GM19455 (cell line): ENCODE measurements around the gene APIP.

ENCODE experiments used
- ATAC-seq: cut with Tn5 transposase; IDR thresholded peaks from one replicate; pipeline ENCODE4 v1.9.1; 2021; ENCODE audit not compliant: unreplicated experiment

APIP gene

DNA sequence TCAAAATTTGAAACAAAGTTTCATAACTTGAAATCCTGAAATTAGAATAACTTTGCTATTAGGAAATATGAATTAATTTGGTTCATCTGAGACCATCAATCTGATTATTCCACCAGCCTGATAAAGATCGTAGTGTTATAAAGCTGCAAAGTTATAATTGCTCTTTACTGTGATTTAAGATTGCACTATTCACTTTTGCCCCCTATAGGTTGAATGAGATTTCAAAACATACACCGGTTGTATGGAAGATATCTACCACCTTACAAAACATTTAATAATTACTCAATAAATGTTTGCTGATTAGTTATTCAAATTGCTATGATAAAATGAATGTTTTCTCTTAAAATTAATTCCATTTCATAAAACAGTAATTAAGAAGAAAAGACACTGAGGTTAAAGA is 26.1 kb downstream of the APIP start:
- ATAC-seq = no peak

DNA sequence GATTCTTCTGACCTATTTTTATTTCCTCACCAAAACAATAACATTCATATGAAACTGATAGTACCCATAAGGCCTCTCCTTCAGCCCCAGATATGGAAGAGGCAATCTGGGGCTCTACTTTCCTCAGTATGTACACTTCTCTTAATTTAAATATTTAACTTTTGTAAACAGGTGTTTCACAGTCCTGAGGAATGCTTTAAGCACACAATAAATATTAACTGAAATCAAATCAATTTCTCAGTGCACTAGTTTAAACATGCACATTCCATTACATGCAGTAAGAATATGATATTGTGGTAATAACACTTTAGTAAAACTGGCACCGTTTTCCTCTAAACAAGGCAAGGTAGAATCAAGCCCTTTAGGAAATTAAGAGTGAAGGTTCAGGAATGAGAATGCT is 28.9 kb downstream of the APIP start:
- ATAC-seq = no peak

DNA sequence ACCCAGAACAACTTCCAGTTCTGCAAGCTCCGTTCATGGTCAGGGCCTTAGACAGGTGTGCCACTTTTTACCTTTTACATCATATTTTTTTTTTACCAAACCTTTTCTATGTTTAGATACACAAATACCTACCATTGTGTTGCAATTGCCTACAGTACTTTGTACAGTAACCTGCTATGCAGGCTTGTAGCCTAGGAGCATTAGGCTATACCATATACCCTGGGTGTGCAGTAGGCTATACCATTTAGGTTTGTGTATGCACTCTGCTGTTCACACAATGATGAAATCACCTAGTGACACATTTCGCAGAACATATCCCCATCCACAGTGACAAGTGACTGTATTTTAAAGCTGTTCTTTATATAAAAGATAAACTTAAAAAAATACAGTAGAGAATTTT is 29.6 kb downstream of the APIP start:
- ATAC-seq = no peak

DNA sequence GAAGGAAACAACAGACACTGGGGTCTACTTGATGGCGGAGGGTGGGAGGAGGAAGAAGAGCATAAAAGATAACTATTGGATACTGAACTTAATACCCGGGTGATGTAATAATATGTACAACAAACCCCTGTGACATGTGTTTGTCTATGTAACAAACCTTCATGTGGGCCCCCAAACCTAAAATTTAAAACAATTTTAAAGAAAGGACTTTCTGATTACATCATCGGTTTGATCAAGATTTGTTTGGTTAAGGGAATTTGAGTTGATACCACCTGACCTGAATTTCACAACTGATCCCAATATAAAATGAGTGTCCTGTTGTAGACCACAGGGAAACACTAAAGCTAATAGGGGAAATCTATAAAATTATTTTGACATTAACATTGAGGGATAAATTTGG is 34.3 kb downstream of the APIP start:
- no peak for ATAC-seq

DNA sequence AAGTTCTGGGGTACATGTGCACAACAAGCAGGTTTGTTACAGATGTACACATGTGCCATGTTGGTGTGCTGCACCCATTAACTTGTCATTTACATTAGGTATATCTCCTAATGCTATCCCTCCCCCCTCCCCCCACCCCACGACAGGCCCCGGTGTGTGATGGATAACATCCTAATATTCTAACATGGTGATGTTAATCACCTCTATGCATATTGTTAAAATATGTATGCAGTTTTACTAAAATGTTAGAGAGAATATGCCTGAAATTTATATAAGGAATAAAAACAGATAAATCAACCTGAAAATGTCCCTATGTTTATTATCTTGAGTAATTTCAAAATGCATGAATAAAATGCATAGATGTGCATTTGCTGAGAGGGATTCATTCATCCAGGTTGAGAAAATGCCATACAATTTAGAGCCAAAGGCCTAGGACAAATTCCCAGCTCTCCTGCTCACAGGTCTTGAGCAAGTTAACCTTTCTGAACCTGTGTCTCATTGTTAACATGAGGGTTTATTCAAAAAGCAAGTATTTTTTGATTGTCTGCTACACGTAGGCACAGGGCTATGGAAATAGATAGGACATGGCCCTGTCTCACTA is 38.7 kb downstream of the APIP start:
- no peak for ATAC-seq

DNA sequence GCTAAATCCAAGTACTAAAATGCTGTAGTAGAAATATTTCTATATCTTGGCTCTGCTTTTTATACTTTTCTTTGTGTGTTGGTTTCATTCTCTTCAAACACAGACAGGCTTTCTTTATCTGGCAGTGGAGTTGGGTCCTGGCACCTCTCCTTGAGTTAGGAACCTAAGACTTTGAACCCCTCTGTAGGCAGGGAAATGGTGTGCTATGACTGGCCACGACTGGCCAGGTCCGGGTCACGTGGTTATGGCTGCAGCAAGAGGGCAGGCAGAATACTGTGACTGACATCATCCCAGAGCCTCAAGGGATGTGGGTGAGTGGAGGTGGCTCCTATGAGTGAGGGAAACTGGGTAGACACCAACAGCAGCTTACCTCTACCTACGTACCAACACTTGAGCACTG is 42.0 kb downstream of the APIP start:
- ATAC-seq = no peak

DNA sequence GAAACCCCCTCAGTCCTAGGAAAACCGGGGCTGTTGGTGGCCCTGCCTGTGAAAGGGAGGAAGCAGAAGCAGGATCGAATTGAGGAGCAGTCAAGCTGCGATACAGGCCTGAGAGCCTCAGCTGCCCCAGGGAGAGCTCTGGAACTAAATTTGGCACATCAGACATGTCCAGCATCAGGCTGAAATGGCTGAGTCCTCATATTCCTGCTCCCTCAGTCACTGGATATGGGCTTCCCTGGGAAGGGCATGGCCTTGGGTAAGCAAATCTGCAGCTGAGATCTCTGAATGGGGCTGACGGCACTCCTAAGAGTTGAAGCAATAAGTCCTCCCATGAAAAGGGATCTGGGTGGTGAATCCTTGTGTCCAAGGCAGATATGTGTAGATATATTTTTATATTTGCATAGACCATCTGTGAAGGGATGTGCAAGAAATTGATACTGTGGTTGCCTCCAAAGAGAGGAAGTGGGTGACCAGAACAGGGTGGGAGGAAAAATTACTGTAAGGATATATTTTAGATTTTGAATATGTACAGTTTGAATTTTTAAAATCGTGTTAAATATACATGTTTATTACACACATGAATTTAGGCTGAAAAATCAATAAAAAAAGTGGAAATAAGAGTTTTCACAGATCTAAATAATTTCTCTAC is 45.5 kb downstream of the APIP start:
- ATAC-seq = no peak

DNA sequence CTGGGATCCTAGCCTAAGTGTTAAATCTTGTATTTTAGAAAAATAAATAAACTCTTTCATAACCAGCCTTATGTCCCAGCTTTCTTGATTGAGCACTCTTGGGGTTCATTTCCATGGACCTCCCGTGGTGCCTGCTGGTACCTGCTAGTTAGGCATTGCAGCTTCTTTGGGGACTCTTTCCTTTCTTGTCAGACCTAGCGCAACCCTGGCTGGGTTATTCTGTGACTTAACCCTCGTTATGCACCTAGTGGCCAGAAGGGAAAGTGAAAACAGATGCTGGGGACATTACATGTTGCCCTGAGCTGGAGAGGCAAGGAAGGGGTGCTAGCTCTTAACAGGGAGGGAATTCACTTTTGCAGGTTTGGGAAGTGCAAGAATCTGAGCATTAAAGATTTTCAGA is 46.8 kb downstream of the APIP start:
- no peak for ATAC-seq

DNA sequence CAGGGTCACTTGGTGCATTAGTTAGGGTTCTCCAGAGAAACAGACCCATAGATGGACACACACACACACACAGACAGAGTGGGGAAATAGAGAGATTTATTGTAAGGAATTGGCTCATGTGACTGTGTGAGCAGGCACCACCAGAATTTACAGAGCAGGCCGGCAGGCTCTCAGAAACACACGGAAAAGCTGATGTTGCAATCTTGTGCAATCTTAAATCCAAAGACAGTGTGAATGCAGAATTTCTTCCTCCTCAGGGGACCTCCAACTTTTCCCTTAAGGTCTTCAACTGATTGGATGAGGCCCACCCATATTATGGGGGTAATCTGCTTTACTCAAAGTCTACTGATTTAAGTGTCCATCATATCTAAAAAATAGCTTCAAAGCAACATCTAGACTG is 49.8 kb downstream of the APIP start:
- ATAC-seq = no peak

DNA sequence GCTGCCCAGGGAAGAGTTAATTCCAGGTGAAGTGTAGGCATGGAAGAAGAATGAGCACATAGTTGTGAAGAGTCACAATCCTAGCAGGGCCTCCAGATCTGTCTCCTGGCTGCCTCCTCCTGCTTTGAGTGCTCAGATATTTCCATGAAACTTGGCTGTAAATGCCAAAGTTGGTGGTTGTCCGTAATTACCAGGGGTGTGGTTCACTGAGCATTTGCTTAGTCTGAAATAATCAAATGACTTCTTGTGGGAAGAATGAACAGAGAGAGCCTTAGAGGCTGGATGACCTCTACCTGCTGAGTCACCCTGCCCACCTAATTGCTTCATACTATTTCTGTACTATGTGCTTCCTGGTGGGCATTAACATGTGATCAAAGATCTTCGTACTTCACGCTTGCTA is 50.9 kb downstream of the APIP start:
- no peak for ATAC-seq

DNA sequence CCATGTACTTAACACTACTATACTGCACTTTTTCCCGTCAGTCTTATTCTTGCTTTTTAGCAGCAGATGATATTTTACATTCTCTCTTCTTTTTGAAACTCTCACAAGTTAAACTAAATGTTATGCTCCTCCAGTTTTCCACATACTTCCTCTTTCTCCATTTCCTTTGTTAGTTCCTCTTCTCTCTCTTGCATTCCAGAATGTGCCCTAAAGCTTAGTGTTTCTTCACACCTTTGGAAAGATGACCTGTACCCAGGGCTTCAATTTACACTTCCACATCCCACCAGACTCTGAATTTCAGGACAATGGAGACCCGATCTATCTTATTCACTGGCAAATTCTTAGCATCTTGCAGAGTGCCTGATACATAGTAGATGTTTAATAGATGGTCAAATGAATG is 51.8 kb downstream of the APIP start:
- ATAC-seq = no peak

DNA sequence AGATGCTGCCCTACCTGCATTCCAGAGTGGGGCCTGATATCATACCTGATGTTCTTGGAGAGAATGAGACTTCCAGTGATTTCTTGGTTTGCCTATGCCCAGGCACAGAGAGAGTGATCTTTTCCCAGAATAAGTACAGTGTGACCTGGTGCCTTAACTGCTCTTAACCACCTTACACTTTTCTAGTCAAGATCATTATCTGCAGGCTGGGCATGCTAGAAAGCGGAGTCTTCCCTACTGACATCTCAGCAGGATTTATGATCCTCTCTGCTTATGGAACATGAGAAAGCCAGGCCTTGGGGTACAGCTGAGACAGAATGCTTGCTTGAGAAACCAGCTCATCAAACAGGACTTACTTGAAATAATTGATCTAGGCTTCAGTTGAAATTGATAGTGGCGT is 53.1 kb downstream of the APIP start:
- no peak for ATAC-seq

DNA sequence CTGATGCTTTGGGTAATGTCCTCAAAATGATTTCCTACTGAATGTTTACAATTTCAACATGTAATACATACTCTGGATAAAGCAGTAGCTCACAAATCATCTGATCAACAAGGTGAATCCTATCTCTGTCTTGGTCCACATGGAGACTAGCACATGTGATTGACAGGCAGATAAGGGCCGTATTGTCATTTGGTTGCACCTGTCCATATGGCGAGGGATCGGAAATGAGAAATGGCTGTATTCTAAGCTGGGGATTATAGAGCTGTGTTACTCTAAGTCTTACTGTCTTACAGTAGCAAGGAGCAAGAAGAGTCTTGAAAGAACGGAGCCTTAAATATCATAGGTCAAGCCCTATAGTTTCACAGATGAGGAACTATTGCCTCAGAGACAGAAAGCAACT is 55.7 kb downstream of the APIP start:
- ATAC-seq = no peak

DNA sequence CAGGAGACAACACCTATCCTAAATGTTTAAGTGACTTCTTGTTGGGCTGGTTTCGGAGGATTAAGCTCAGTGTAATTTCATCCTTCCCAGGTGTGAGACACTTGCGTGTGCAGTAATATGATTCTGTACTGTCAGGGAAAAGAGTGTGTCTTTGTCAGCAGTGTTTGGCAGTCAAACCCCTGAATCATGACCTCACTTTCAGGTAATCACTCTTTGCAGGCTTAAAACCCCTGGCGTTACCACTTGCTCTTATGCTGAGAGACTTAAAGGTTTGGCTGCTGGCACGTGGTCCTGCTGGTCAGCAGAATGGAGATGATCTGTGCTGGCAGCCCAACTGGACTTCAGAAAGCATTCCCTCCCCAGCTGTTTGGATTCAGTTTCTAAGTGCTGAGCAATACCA is 56.1 kb downstream of the APIP start:
- ATAC-seq = no peak

DNA sequence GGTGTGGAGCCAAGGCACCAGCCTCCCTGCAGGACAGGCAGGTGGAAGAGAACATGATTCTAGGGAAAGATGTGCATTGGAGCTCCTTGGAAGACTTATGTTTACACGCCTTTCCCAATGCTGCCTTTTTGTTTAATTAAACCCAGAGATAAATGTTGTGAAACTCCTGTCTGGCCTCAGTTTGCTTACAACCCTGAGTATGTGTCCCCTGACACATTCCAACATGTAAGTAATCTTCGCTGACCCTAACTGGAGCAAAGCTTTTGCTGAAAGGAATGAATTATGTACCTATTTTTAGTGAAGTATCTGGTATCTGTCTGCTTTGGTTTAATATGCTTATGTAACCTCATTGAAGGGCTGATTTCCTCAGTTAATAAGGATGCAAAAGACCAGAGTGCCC is 56.7 kb downstream of the APIP start:
- ATAC-seq = no peak

DNA sequence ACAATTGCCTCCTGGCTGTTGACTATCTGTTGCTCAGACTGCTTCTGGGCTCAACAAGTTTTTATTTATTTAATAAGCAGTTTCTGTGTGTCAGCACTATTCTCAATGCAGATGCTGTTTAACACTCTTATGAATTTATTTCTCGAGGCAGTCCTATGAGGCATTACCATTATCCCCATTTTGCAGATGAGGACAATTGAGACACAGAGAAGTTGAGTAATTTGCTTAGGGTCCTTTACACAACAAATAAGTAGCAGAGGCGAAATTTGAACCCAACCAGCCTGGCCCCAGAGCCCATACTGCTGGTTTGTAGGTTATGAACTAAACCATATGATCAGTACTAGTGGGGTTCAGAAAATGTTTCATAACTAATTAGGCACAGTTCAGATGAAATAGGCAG is 58.7 kb downstream of the APIP start:
- no peak for ATAC-seq

DNA sequence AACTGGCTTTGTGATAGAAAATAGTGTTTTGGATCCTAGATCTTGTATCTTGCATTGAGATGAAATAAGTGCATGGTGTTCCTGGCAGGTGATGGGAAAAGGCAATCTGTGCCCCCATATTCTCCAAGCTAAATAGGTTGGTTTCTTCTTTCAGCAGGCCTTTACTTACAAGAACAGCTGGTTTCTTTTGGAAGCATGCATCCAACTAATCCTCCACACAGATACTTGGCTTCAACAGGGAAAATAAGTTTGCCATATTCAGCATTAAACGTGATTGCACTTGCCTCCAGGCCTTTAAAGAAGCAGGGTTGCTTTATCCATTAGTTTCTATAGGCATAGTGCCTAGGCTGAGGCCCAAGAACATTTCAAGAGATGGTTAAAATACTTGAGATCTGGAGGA is 59.9 kb downstream of the APIP start:
- no peak for ATAC-seq

DNA sequence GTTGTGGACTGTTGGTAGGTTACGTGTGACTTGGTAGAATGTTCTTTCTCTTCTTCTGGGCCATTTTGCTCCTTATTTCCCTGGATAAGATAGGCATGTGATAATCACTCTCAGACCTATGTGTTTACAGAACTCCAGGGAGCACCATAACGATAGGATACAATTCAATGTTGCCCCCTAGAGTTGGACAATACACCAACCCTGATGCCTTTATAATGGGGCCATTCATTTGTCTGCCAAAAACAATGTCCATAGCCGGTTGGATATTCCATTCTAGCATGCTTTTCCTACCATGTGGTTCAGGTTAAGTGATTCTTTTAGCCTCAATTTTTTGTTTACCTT is 60.5 kb downstream of the APIP start:
- no peak for ATAC-seq

DNA sequence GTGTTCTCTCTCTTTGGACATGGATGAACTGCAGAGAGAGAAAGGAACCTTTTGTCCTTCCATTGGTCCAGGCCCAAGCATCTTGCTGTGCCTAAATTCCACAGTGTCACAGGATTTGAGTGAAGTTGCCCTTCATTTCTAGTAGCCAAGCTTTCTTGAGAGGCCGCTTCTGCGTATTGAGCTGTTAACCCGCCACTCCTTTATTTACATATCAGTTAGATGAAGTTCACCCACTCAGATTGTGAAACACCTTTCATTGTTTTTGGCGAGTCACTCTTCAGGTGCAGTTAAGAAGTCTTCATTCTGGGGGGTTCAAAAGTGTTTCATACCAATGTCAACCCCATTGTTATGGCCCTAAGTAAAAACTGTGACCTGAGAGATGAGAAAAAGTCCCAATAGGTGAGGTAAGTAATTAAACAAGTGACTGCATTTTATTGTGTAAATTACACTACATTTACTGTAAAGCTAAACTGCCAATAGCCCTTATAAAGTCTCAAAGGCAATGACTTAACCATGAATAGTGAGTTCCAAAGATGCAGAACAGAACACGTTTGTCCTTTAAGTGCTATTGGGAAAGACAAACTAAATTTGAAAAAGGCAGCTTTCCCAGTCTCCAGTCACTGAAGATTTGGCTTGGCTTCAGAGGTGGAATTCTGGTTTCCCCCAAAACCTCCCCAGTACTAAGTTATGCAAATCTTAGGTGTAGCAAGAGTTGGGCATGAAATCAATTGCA is 61.0 kb downstream of the APIP start:
- no peak for ATAC-seq

DNA sequence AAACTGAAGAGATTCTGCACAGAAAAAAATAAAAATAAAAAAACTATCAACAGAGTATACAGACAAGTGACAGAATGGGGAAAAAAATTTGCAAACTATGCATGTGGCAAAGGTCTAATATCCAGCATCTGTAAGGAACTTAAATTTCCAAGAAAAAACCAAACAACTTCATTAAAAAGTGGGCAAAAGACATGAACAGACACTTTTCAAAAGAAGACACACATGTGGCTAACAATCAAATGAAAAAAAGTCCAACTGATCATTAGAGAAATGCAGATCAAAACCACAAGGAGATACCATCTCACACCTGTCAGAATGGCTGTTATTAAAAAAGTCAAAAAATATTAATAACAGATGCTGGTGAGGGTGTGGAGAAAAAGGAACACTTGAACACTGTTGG is 64.3 kb downstream of the APIP start:
- ATAC-seq = no peak

DNA sequence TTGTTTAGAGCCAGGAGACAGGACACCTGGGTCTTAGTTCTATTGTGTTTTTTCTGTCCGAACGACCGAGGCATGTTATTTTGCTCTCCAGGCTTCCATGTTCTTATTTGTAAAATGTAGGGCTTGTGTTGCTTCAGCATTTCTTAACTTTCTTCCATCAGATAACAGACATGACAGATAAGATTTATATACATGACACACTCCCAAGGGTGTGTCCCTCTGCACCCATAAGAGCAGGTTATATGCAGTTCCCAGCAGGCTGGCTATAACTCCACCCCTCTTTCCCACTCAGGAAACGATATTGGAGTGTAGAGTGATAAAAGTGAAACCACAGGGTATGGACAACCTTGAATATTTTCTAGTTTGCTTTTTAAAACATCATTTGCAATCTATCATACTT is 65.8 kb downstream of the APIP start:
- no peak for ATAC-seq

DNA sequence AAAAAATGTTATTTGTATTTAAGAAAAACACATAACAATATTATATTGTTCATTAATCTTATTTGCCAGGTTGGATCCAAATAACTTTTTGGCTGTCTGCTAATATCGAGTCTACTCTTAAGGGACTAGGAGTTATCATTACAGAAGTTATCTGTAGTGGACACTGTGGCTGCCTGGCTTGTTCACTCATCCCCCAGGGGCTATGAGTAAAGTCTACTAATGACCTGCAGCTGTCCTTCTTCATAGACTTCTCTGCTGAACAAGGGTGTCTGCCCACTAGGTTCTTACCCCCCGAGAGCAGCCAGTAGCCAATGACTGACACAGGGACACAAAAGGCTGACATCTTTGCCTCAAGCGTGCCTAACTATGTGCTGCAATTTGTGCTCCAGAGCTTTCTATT is 69.7 kb downstream of the APIP start:
- no peak for ATAC-seq
